ENCODE data around the gene ERF. TPM values are rescaled to one million over a fixed set of nuclear protein-coding genes. Genes with fewer than 3 reads are reported as not detected.

The ERF gene
- total and polyA plus RNA-seq, 2 donors (not counting 1 experiment from before 2014, with no cell fraction given), result 48.6 to 51.5 TPM

GRCh38 chr19:42268704-42269477, 14.0 kb upstream of the ERF start, which contains the start of gene CIC:
Gene CIC (plus strand): TSS chr19:42269252. CDS start chr19:42271784, 2,532 bp downstream.
- H3K27ac ChIP-seq (ENCODE audit: low read length in 2 of 2), result peak within 1 kb of the TSS; percentile 98 to 100
- peak within 1 kb of the TSS; percentile 92 for H2AFZ ChIP-seq (ENCODE audit: insufficient read depth, low read depth, low read length, poor library complexity, severe bottlenecking)
- peaks cover 24% of the 10 kb centered on the region for H3K4me1 Mint-ChIP-seq
- H3K4me3 ChIP-seq (ENCODE audit: control extremely low read depth in 1 of 5, extremely low read depth in 1 of 5, insufficient read depth in 1 of 5, low read depth in 2 of 5, low read length in 4 of 5), result peak within 1 kb of the TSS; percentile 74 to 95 (median 90)
- WGBS (ENCODE audit: insufficient coverage), result 0% methylated on average over 48 of the region's 52 CpGs
- CTCF ChIA-PET, result interaction anchor here (2.0 to 2.6 kb wide), 2 partner anchors 10 to 22 kb away, joined by 5 to 13 read pairs; no protein-coding TSS in a partner anchor
- POLR2A ChIA-PET, result interaction anchor here (0.5 to 2.6 kb wide), 7 partner anchors 11 to 1006 kb away, joined by 3 to 21 read pairs (median 4); partner anchors contain the start of gene ERF
- ATAC-seq (ENCODE audit: low read depth), result peak; percentile 76
- H3K36me3 ChIP-seq (replicated peaks in 1 of 2; ENCODE audit: control extremely low read depth in 1 of 2, control insufficient read depth in 1 of 2, extremely low read depth in 1 of 2, insufficient read depth in 2 of 2, low read length in 1 of 2), result peaks cover 0 to 19% of the 10 kb centered on the region in 2 experiments
- peak within 1 kb of the TSS; percentile 88 for H3K4me3 Mint-ChIP-seq
- H4K20me1 ChIP-seq (ENCODE audit: control insufficient read depth, insufficient read depth, low read length, poor library complexity, severe bottlenecking), result no peaks in the 10 kb centered on the region
- peak within 1 kb of the TSS; percentile 96 for H3K27ac Mint-ChIP-seq
- no peaks in the 10 kb centered on the region for H3K27me3 Mint-ChIP-seq
- no peak for TF ChIP-seq CTCF (IDR thresholded peaks at IDR 0.05)
- no peak for TF ChIP-seq EZH2 (IDR thresholded peaks at IDR 0.05; ENCODE audit: borderline replicate concordance, insufficient read depth, low read depth, low read length, poor library complexity, severe bottlenecking)
- H3K9me3 ChIP-seq (ENCODE audit: control extremely low read depth in 1 of 3, control insufficient read depth in 2 of 3, insufficient read depth in 1 of 3, low read length in 2 of 3), result no peaks in the 10 kb centered on the region
- DNase-seq, result peak; percentile 100
- H3K4me1 ChIP-seq (ENCODE audit: control insufficient read depth in 2 of 2, insufficient read depth in 2 of 2, low read length in 2 of 2), result peaks cover 26 to 32% of the 10 kb centered on the region in 2 donors
- no peaks in the 10 kb centered on the region for H3K27me3 ChIP-seq (replicated peaks in 1 of 4; ENCODE audit: control extremely low read depth in 1 of 4, control insufficient read depth in 3 of 4, insufficient read depth in 4 of 4, low read length in 3 of 4)
- peak within 1 kb of the TSS; percentile 98 for H3K9ac ChIP-seq (ENCODE audit: low read length)
- H3K4me2 ChIP-seq (replicated peaks; ENCODE audit: low read depth, low read length, poor library complexity, severe bottlenecking), result peak within 1 kb of the TSS; percentile 95
- H3K79me2 ChIP-seq (ENCODE audit: control insufficient read depth, insufficient read depth, low read length), result peaks cover 45% of the 10 kb centered on the region
- no peaks in the 10 kb centered on the region for H3K9me3 Mint-ChIP-seq (ENCODE audit: insufficient read depth)
- intact Hi-C loops (cut with micrococcal nuclease), result loop anchor here (1.0 kb wide), 8 partner anchors 11 to 56 kb away; partner anchors contain the start of genes DEDD2, ERF, MEGF8 and PAFAH1B3

Data from B cell (primary cell).